ENCODE data around the gene DSCAM.

Gene DSCAM

GRCh38 chr21:40613546-40614030 is 233.4 kb downstream of the DSCAM start:
- Histone ChIP-seq H3K27me3 (ENCODE audit: control insufficient read depth in 5 of 5, insufficient read depth in 4 of 5, low read length in 5 of 5) (peaks cover 0 to 3% (median 0%) of the 10 kb centered on the region in 5 donors), H3K27ac (ENCODE audit: low read depth, low read length) (no peak overlapping the region), H3K9me3 (ENCODE audit: control insufficient read depth in 5 of 5, low read length in 5 of 5) (peaks cover 0 to 3% (median 0%) of the 10 kb centered on the region in 5 donors), H3K4me1 (ENCODE audit: control insufficient read depth in 5 of 5, insufficient read depth in 5 of 5, low read length in 5 of 5) (no peaks in the 10 kb centered on the region), H3K4me3 (ENCODE audit: low read depth in 1 of 5, low read length in 5 of 5) (no peak overlapping the region), H3K9ac (ENCODE audit: low read length in 5 of 5) (no peak overlapping the region), H3K36me3 (ENCODE audit: control insufficient read depth in 5 of 5, insufficient read depth in 5 of 5, low read length in 5 of 5) (no peaks in the 10 kb centered on the region)

- Histone ChIP-seq H3K9me3 (ENCODE audit: control insufficient read depth in 5 of 5, low read length in 5 of 5) (peaks cover 0 to 3% (median 0%) of the 10 kb centered on the region in 5 donors), H3K27ac (ENCODE audit: low read depth, low read length) (no peak overlapping the region), H3K27me3 (ENCODE audit: control insufficient read depth in 5 of 5, insufficient read depth in 4 of 5, low read length in 5 of 5) (no peaks in the 10 kb centered on the region), H3K4me3 (ENCODE audit: low read depth in 1 of 5, low read length in 5 of 5) (no peak overlapping the region), H3K4me1 (ENCODE audit: control insufficient read depth in 5 of 5, insufficient read depth in 5 of 5, low read length in 5 of 5) (no peaks in the 10 kb centered on the region), H3K9ac (ENCODE audit: low read length in 5 of 5) (no peak overlapping the region), H3K36me3 (ENCODE audit: control insufficient read depth in 5 of 5, insufficient read depth in 5 of 5, low read length in 5 of 5) (no peaks in the 10 kb centered on the region)
Observed at GRCh38 chr21:40610345-40610744, 236.6 kb downstream of the DSCAM start.

- peaks cover 0 to 14% (median 3%) of the 10 kb centered on the region in 5 donors for H3K9me3 ChIP-seq (ENCODE audit: control insufficient read depth in 5 of 5, low read length in 5 of 5)
- no peaks in the 10 kb centered on the region for H3K36me3 ChIP-seq (ENCODE audit: control insufficient read depth in 5 of 5, insufficient read depth in 5 of 5, low read length in 5 of 5)
- no peak overlapping the region for H3K27ac ChIP-seq (ENCODE audit: low read depth, low read length)
- no peak overlapping the region for H3K4me3 ChIP-seq (ENCODE audit: low read depth in 1 of 5, low read length in 5 of 5)
- no peaks in the 10 kb centered on the region for H3K4me1 ChIP-seq (ENCODE audit: control insufficient read depth in 5 of 5, insufficient read depth in 5 of 5, low read length in 5 of 5)
- no peak overlapping the region for H3K9ac ChIP-seq (ENCODE audit: low read length in 5 of 5)
- no peaks in the 10 kb centered on the region for H3K27me3 ChIP-seq (ENCODE audit: control insufficient read depth in 5 of 5, insufficient read depth in 4 of 5, low read length in 5 of 5)
Observed at GRCh38 chr21:40606341-40606740, 240.6 kb downstream of the DSCAM start.

- Histone ChIP-seq H3K36me3 (ENCODE audit: control insufficient read depth in 5 of 5, insufficient read depth in 5 of 5, low read length in 5 of 5) (no peaks in the 10 kb centered on the region), H3K9me3 (ENCODE audit: control insufficient read depth in 5 of 5, low read length in 5 of 5) (peaks cover 0 to 14% (median 3%) of the 10 kb centered on the region in 5 donors), H3K4me1 (ENCODE audit: control insufficient read depth in 5 of 5, insufficient read depth in 5 of 5, low read length in 5 of 5) (no peaks in the 10 kb centered on the region), H3K4me3 (ENCODE audit: low read depth in 1 of 5, low read length in 5 of 5) (no peak overlapping the region), H3K9ac (ENCODE audit: low read length in 5 of 5) (no peak overlapping the region), H3K27me3 (ENCODE audit: control insufficient read depth in 5 of 5, insufficient read depth in 4 of 5, low read length in 5 of 5) (no peaks in the 10 kb centered on the region), H3K27ac (ENCODE audit: low read depth, low read length) (no peak overlapping the region)
Observed at GRCh38 chr21:40605094-40605493, 241.9 kb downstream of the DSCAM start.

- no peaks in the 10 kb centered on the region for H3K36me3 ChIP-seq (ENCODE audit: control insufficient read depth in 5 of 5, insufficient read depth in 5 of 5, low read length in 5 of 5)
- H3K4me1 ChIP-seq (ENCODE audit: control insufficient read depth in 5 of 5, insufficient read depth in 5 of 5, low read length in 5 of 5) = no peaks in the 10 kb centered on the region
- H3K9ac ChIP-seq (ENCODE audit: low read length in 5 of 5) = no peak overlapping the region
- H3K4me3 ChIP-seq (ENCODE audit: low read depth in 1 of 5, low read length in 5 of 5) = no peak overlapping the region
- no peak overlapping the region for H3K27ac ChIP-seq (ENCODE audit: low read depth, low read length)
- no peaks in the 10 kb centered on the region for H3K27me3 ChIP-seq (ENCODE audit: control insufficient read depth in 5 of 5, insufficient read depth in 4 of 5, low read length in 5 of 5)
- peaks cover 0 to 18% (median 3%) of the 10 kb centered on the region in 5 donors for H3K9me3 ChIP-seq (ENCODE audit: control insufficient read depth in 5 of 5, low read length in 5 of 5)
Observed at GRCh38 chr21:40603774-40604173, 243.2 kb downstream of the DSCAM start.

GRCh38 chr21:40602080-40602479 is 244.9 kb downstream of the DSCAM start:
- Histone ChIP-seq H3K27ac (ENCODE audit: low read depth, low read length) (no peak overlapping the region), H3K9me3 (ENCODE audit: control insufficient read depth in 5 of 5, low read length in 5 of 5) (peaks cover 0 to 18% (median 3%) of the 10 kb centered on the region in 5 donors), H3K27me3 (ENCODE audit: control insufficient read depth in 5 of 5, insufficient read depth in 4 of 5, low read length in 5 of 5) (no peaks in the 10 kb centered on the region), H3K36me3 (ENCODE audit: control insufficient read depth in 5 of 5, insufficient read depth in 5 of 5, low read length in 5 of 5) (no peaks in the 10 kb centered on the region), H3K4me1 (ENCODE audit: control insufficient read depth in 5 of 5, insufficient read depth in 5 of 5, low read length in 5 of 5) (no peaks in the 10 kb centered on the region), H3K4me3 (ENCODE audit: low read depth in 1 of 5, low read length in 5 of 5) (no peak overlapping the region), H3K9ac (ENCODE audit: low read length in 5 of 5) (no peak overlapping the region)

- H3K27ac ChIP-seq (ENCODE audit: low read depth, low read length) = no peak overlapping the region
- no peaks in the 10 kb centered on the region for H3K27me3 ChIP-seq (ENCODE audit: control insufficient read depth in 5 of 5, insufficient read depth in 4 of 5, low read length in 5 of 5)
- no peak overlapping the region for H3K9ac ChIP-seq (ENCODE audit: low read length in 5 of 5)
Observed at GRCh38 chr21:40595806-40596205, 251.2 kb downstream of the DSCAM start.

GRCh38 chr21:40587736-40588346 is 259.1 kb downstream of the DSCAM start:
- Histone ChIP-seq H3K9me3 (ENCODE audit: control insufficient read depth in 5 of 5, low read length in 5 of 5) (peaks cover 0 to 2% (median 0%) of the 10 kb centered on the region in 5 donors), H3K36me3 (ENCODE audit: control insufficient read depth in 5 of 5, insufficient read depth in 5 of 5, low read length in 5 of 5) (no peaks in the 10 kb centered on the region), H3K27ac (ENCODE audit: low read depth, low read length) (no peak overlapping the region), H3K9ac (ENCODE audit: low read length in 5 of 5) (no peak overlapping the region), H3K4me1 (ENCODE audit: control insufficient read depth in 5 of 5, insufficient read depth in 5 of 5, low read length in 5 of 5) (no peaks in the 10 kb centered on the region), H3K27me3 (ENCODE audit: control insufficient read depth in 5 of 5, insufficient read depth in 4 of 5, low read length in 5 of 5) (no peaks in the 10 kb centered on the region), H3K4me3 (ENCODE audit: low read depth in 1 of 5, low read length in 5 of 5) (no peak overlapping the region)

More at GRCh38 chr21:40595806-40596205, 251.2 kb downstream of the DSCAM start:
- H3K9me3 ChIP-seq (ENCODE audit: control insufficient read depth in 5 of 5, low read length in 5 of 5) = peaks cover 0 to 3% (median 0%) of the 10 kb centered on the region in 5 donors
- H3K4me3 ChIP-seq (ENCODE audit: low read depth in 1 of 5, low read length in 5 of 5) = no peak overlapping the region
- no peaks in the 10 kb centered on the region for H3K4me1 ChIP-seq (ENCODE audit: control insufficient read depth in 5 of 5, insufficient read depth in 5 of 5, low read length in 5 of 5)
- no peaks in the 10 kb centered on the region for H3K36me3 ChIP-seq (ENCODE audit: control insufficient read depth in 5 of 5, insufficient read depth in 5 of 5, low read length in 5 of 5)

- Histone ChIP-seq H3K27me3 (ENCODE audit: control insufficient read depth in 5 of 5, insufficient read depth in 4 of 5, low read length in 5 of 5) (no peaks in the 10 kb centered on the region), H3K4me1 (ENCODE audit: control insufficient read depth in 5 of 5, insufficient read depth in 5 of 5, low read length in 5 of 5) (no peaks in the 10 kb centered on the region), H3K36me3 (ENCODE audit: control insufficient read depth in 5 of 5, insufficient read depth in 5 of 5, low read length in 5 of 5) (no peaks in the 10 kb centered on the region), H3K9me3 (ENCODE audit: control insufficient read depth in 5 of 5, low read length in 5 of 5) (peaks cover 0 to 2% (median 0%) of the 10 kb centered on the region in 5 donors), H3K9ac (ENCODE audit: low read length in 5 of 5) (no peak overlapping the region), H3K27ac (ENCODE audit: low read depth, low read length) (no peak overlapping the region), H3K4me3 (ENCODE audit: low read depth in 1 of 5, low read length in 5 of 5) (no peak overlapping the region)
Observed at GRCh38 chr21:40586575-40586974, 260.4 kb downstream of the DSCAM start.

GRCh38 chr21:40577285-40578043 is 269.5 kb downstream of the DSCAM start:
- Histone ChIP-seq H3K27me3 (ENCODE audit: control insufficient read depth in 5 of 5, insufficient read depth in 4 of 5, low read length in 5 of 5) (no peaks in the 10 kb centered on the region), H3K27ac (ENCODE audit: low read depth, low read length) (no peak overlapping the region), H3K4me1 (ENCODE audit: control insufficient read depth in 5 of 5, insufficient read depth in 5 of 5, low read length in 5 of 5) (no peaks in the 10 kb centered on the region), H3K9ac (ENCODE audit: low read length in 5 of 5) (no peak overlapping the region), H3K4me3 (ENCODE audit: low read depth in 1 of 5, low read length in 5 of 5) (no peak overlapping the region), H3K36me3 (ENCODE audit: control insufficient read depth in 5 of 5, insufficient read depth in 5 of 5, low read length in 5 of 5) (no peaks in the 10 kb centered on the region), H3K9me3 (ENCODE audit: control insufficient read depth in 5 of 5, low read length in 5 of 5) (no peaks in the 10 kb centered on the region)

All from subcutaneous abdominal adipose tissue (tissue), 5 donors.